Breast epithelium (tissue), 4 donors: ENCODE data around the gene IRX4. TPM values are rescaled to one million over a fixed set of nuclear protein-coding genes. Genes with fewer than 3 reads are reported as not detected.

Source experiments
- DNase-seq, 2 donors: peaks; one replicate each; pipeline ENCODE4 v3.0.0-alpha.2; 2019; ENCODE audit warnings: low spot score in 2 of 2
- H3K27ac ChIP-seq, 2 donors: fragments of 200-600 bp; sonication (generic) in 1 of 2; one replicate each; pipeline ENCODE4 v1.5.1; 2016 to 2019; ENCODE audit warnings: mild to moderate bottlenecking in 1 of 2
- H3K27me3 ChIP-seq, 2 donors: fragments of 200-600 bp; sonication (generic) in 1 of 2; one replicate each; pipeline versions ENCODE4 v1.5.1 to v1.6.0; 2017 to 2019; ENCODE audit warnings: control low read depth in 1 of 2, mild to moderate bottlenecking in 1 of 2
- H3K36me3 ChIP-seq: fragments of 200-600 bp; one replicate; pipeline ENCODE4 v1.5.1; 2019
- H3K4me1 ChIP-seq, 2 donors: fragments of 200-600 bp; sonication (generic); one replicate each; pipeline ENCODE4 v1.5.1; 2016 to 2019; ENCODE audit warnings: control low read depth in 1 of 2
- H3K4me3 ChIP-seq, 3 donors: fragments of 200-600 bp; sonication (generic); 1 replicate in 2 of 3; 2 replicates in 1 of 3; pipeline ENCODE4 v1.5.1; 2016 to 2019; ENCODE audit warnings: mild to moderate bottlenecking in 3 of 3, moderate library complexity in 2 of 3
- H3K9me3 ChIP-seq, 2 donors: fragments of 200-600 bp; sonication (generic) in 1 of 2; one replicate each; pipeline ENCODE4 v1.5.1; 2016 to 2019; ENCODE audit warnings: control low read depth in 1 of 2
- POLR2A ChIP-seq: fragments of 450-650 bp; IDR thresholded peaks from one replicate; pipeline ENCODE4 v1.6.1; 2016; ENCODE audit warnings: antibody characterized with exemption, mild to moderate bottlenecking, moderate library complexity
- POLR2AphosphoS5 ChIP-seq, 3 donors: sonication (generic); formaldehyde crosslinking; IDR thresholded peaks; one replicate each; pipeline ENCODE4 v1.6.1; 2017; ENCODE audit warnings: antibody characterized with exemption in 3 of 3
- intact Hi-C: fragments of 100-400 bp; cut with DNase I; formaldehyde crosslinking; loops from one replicate; pipeline ENCODE4 v1.15.1; 2023; ENCODE audit warnings: low total_unique reads
- total RNA-seq, 3 donors: library from RNA; depleted of rRNA; stranded (reverse); fragments of >200 nt; gene quantifications; one replicate each; pipeline ENCODE4 v1.1.0, GENCODE V29; 2016
- TF ChIP-seq, protein P1 (sequence below), 3 donors: fragments of 450-650 bp; IDR thresholded peaks; one replicate each; pipeline ENCODE4 v1.5.1; 2016 to 2017; ENCODE audit warnings: antibody characterized with exemption in 3 of 3, mild to moderate bottlenecking in 3 of 3, moderate library complexity in 3 of 3

IRX4 gene
- total RNA-seq, 3 donors from 2014 or later, result 0.64 to 9.5 (median 2.6) TPM

DNA sequence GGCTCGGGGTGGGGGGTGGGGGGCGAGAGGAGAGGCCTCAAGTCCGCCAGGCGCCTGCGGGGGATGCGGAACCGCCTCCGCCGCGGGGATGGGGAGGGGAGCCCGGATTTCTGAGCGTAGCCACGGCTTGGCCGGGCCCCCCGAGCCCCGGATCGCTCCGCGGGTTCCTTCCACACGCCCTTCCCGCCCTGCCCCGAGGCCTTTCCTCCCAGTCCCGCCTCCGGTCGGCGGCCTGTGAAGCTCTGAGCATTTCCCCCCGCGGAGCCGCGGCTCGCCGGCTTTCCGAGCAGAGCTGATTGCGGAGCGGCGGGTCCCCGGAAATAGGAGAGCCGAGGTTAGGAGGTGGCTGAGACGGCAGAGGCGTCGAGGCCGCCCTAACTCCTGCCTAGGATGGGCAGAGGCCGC lies 6.1 kb downstream of the IRX4 start:
- Histone ChIP-seq H3K27ac (no peak overlapping the region), H3K36me3 (no peaks in the 10 kb centered on the region), H3K9me3 (no peaks in the 10 kb centered on the region), H3K4me1 (peaks cover 2% of the 10 kb centered on the region in 2 donors), H3K27me3 (peaks cover 10 to 71% of the 10 kb centered on the region in 2 donors), H3K4me3 (no peak overlapping the region)
- intact Hi-C loops, result no loop called here
- no peak for DNase-seq
- TF ChIP-seq POLR2AphosphoS5 (IDR thresholded peaks at IDR 0.05) (no peak), POLR2A (no peak)
- TF ChIP-seq, protein P1, sequence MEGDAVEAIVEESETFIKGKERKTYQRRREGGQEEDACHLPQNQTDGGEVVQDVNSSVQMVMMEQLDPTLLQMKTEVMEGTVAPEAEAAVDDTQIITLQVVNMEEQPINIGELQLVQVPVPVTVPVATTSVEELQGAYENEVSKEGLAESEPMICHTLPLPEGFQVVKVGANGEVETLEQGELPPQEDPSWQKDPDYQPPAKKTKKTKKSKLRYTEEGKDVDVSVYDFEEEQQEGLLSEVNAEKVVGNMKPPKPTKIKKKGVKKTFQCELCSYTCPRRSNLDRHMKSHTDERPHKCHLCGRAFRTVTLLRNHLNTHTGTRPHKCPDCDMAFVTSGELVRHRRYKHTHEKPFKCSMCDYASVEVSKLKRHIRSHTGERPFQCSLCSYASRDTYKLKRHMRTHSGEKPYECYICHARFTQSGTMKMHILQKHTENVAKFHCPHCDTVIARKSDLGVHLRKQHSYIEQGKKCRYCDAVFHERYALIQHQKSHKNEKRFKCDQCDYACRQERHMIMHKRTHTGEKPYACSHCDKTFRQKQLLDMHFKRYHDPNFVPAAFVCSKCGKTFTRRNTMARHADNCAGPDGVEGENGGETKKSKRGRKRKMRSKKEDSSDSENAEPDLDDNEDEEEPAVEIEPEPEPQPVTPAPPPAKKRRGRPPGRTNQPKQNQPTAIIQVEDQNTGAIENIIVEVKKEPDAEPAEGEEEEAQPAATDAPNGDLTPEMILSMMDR (IDR thresholded peaks at IDR 0.05), result no peak

DNA sequence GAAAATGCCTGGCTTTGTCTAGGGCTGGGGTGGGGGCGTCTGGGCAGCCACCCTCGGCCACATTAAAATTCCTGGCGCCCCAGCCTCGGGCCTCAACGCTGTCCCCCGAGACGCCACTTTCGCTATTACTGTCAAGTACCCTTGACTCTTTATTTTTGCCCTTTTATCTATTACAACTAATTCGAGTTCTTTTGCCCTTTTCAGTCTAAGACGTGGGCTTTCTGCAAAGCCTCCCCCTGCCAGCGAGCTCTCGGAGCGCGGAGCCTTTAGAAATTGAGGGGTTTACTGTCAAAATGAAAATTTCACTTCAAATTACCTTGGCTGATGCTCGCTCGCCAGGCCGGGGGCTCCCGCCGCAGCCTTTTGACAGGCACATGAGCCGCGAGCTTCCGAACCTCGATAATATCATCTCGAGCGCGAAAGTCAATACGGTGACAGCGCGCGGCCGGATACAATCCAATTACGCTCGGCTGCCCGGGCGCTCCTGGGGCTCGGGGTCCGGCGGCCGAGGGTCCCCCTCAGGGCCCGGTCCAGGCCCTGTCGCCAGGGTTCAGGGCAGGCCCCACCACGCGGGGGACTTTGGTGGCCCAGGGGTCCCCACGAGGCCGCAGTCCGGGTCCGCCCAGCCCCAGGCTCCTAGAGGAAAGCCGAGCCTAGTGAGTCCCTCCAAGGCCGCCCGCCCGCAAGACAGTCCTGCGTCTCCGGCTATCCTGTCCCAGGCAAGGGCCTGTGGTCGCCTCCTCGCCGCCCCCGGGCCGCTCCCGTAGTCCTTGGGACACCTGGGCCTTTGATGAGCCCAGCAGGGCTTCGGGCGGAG lies 6.7 kb downstream of the IRX4 start:
- no peaks in the 10 kb centered on the region for H3K36me3 ChIP-seq
- intact Hi-C loops, result no loop called here
- no peak for DNase-seq
- TF ChIP-seq, protein P1 (IDR thresholded peaks at IDR 0.05), result no peak
- TF ChIP-seq POLR2AphosphoS5 (IDR thresholded peaks at IDR 0.05) (no peak), POLR2A (no peak)
- peak overlapping the region in 1 of 3 donors; percentile 10 for H3K4me3 ChIP-seq
- no peak overlapping the region for H3K27ac ChIP-seq
- peaks cover 10 to 65% of the 10 kb centered on the region in 2 donors for H3K27me3 ChIP-seq
- no peaks in the 10 kb centered on the region for H3K4me1 ChIP-seq
- H3K9me3 ChIP-seq, result no peaks in the 10 kb centered on the region

DNA sequence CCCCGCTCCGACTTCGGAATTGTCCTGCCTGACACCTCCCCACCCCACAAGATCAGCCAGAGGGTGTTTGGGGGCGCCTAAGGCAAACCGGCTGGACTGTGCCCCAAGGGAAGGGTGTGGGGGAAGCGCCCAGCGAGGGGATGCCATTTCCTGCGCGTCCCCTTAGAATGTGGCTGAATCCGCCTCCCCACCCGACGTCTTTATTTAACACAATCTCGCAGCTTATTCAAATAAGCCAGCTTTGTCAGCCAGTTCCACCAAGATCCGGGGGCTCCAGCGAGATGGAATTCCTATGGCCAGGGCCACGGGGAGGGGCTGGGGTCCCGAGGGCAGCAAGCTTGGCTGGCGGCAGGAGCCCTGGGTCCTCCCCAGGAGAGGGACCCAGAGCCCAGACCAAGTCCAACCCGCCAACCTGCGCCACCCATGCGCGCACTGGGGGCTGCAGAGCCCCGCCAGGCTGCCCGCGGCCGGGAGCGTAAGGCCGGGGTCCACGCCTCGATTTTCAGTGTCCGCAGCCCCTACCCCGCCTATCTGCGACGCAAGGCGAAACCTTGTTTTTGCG lies 7.4 kb downstream of the IRX4 start:
- Histone ChIP-seq H3K36me3 (no peaks in the 10 kb centered on the region), H3K27me3 (peaks cover 10 to 59% of the 10 kb centered on the region in 2 donors), H3K4me1 (no peaks in the 10 kb centered on the region), H3K27ac (no peak overlapping the region), H3K9me3 (no peaks in the 10 kb centered on the region), H3K4me3 (peak overlapping the region in 1 of 3 donors; percentile 10)
- intact Hi-C loops, result no loop called here
- TF ChIP-seq POLR2A (no peak), POLR2AphosphoS5 (IDR thresholded peaks at IDR 0.05) (no peak)
- TF ChIP-seq, protein P1 (IDR thresholded peaks at IDR 0.05), result no peak
- DNase-seq, result no peak

DNA sequence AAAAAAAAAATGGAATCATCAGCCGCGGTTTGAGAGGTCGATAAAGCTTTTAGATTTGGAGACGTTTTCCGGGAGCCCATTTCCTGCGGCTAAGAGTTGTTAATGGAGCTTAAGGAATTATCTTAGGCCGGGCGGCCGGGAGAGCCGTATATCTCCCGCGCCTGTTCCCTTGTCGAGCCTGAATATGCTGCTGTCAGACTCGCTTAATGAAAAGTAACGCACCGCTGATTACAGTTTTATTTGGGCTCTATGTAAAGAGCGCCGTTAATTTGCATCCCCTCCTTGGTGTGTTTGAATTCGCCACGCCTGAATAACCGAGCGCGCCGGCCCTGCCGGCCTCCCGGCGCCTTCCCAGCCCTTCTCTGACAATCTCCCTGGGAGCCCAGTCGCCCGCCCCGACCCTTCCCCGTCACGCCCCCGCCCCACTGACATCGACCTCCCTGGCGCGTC lies 7.9 kb downstream of the IRX4 start:
- H3K36me3 ChIP-seq, result no peaks in the 10 kb centered on the region
- H3K27me3 ChIP-seq, result peaks cover 10 to 53% of the 10 kb centered on the region in 2 donors
- no peak for TF ChIP-seq POLR2AphosphoS5 (IDR thresholded peaks at IDR 0.05)
- TF ChIP-seq, protein P1 (IDR thresholded peaks at IDR 0.05), result no peak
- no peak for TF ChIP-seq POLR2A
- no peaks in the 10 kb centered on the region for H3K9me3 ChIP-seq
- intact Hi-C loops, result no loop called here
- no peak overlapping the region for H3K4me3 ChIP-seq
- no peak for DNase-seq
- H3K27ac ChIP-seq, result no peak overlapping the region
- no peaks in the 10 kb centered on the region for H3K4me1 ChIP-seq

DNA sequence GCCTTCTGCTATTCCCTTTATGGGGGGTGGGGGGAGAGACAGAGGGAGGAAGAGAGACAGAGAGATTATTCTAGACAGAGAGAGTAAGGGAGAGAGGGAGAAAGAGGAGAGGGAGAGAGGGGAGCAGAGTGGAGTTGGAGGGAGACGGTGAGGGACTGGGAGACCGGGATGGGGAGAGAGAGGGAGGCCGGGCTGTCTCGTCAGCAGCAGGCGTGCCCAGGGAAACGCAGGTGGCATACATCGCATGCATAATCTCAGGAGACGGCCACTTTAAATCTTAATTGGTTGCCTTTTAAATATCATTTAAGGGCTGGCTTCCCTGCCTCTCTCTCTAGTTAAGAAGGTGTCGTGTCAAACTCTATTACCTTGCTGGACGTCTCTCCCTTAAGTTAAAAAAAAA lies 8.4 kb downstream of the IRX4 start:
- H3K27ac ChIP-seq, result no peak overlapping the region
- TF ChIP-seq POLR2AphosphoS5 (IDR thresholded peaks at IDR 0.05) (no peak), POLR2A (no peak)
- TF ChIP-seq, protein P1 (IDR thresholded peaks at IDR 0.05), result no peak
- intact Hi-C loops, result no loop called here
- H3K36me3 ChIP-seq, result no peaks in the 10 kb centered on the region
- no peaks in the 10 kb centered on the region for H3K4me1 ChIP-seq
- DNase-seq, result no peak
- H3K27me3 ChIP-seq, result peaks cover 10 to 48% of the 10 kb centered on the region in 2 donors
- H3K4me3 ChIP-seq, result no peak overlapping the region
- H3K9me3 ChIP-seq, result no peaks in the 10 kb centered on the region
